ENCODE results near the gene BABAM2.

BABAM2 gene

GRCh38 chr2:28358668-28359201 is 468.2 kb downstream of the BABAM2 start:
- peaks cover 5% of the 10 kb centered on the region for H3K36me3 Mint-ChIP-seq (ENCODE audit: low read depth)
- no peak for ATAC-seq
- no peak for DNase-seq
- no peaks in the 10 kb centered on the region for H3K9me3 Mint-ChIP-seq
- peaks cover 2% of the 10 kb centered on the region for H3K27me3 Mint-ChIP-seq
- H3K4me3 Mint-ChIP-seq, result peak overlapping the region; percentile 70
- peaks cover 73% of the 10 kb centered on the region for H3K4me1 Mint-ChIP-seq
- peak overlapping the region; percentile 95 for H3K27ac Mint-ChIP-seq

GRCh38 chr2:28359222-28360057 is 468.9 kb downstream of the BABAM2 start:
- Mint-ChIP-seq H3K36me3 (ENCODE audit: low read depth) (peaks cover 5% of the 10 kb centered on the region), H3K4me1 (peaks cover 79% of the 10 kb centered on the region), H3K27ac (peak overlapping the region; percentile 95), H3K4me3 (peak overlapping the region; percentile 70), H3K27me3 (peaks cover 2% of the 10 kb centered on the region), H3K9me3 (no peaks in the 10 kb centered on the region)
- peak; percentile 83 for DNase-seq
- ATAC-seq, result peak; percentile 78

- Mint-ChIP-seq H3K36me3 (ENCODE audit: low read depth) (peaks cover 5% of the 10 kb centered on the region), H3K4me1 (peaks cover 83% of the 10 kb centered on the region), H3K9me3 (no peaks in the 10 kb centered on the region), H3K27ac (peak overlapping the region; percentile 95), H3K4me3 (no peak overlapping the region), H3K27me3 (peaks cover 2% of the 10 kb centered on the region)
- DNase-seq (no peak), ATAC-seq (no peak)
Measured at GRCh38 chr2:28360058-28360717, 469.7 kb downstream of the BABAM2 start.

GRCh38 chr2:28360718-28361293 is 470.3 kb downstream of the BABAM2 start:
- Mint-ChIP-seq H3K36me3 (ENCODE audit: low read depth) (peaks cover 5% of the 10 kb centered on the region), H3K27ac (peak overlapping the region; percentile 44), H3K9me3 (no peaks in the 10 kb centered on the region), H3K4me3 (no peak overlapping the region), H3K4me1 (peaks cover 86% of the 10 kb centered on the region), H3K27me3 (peaks cover 2% of the 10 kb centered on the region)
- peak; percentile 56 for DNase-seq
- peak; percentile 11 for ATAC-seq

- Mint-ChIP-seq H3K27me3 (peaks cover 2% of the 10 kb centered on the region), H3K36me3 (ENCODE audit: low read depth) (peaks cover 5% of the 10 kb centered on the region), H3K27ac (no peak overlapping the region), H3K9me3 (no peaks in the 10 kb centered on the region), H3K4me3 (no peak overlapping the region), H3K4me1 (peaks cover 92% of the 10 kb centered on the region)
- no peak for DNase-seq
- ATAC-seq, result no peak
Measured at GRCh38 chr2:28361991-28362710, 471.6 kb downstream of the BABAM2 start.

GRCh38 chr2:28362991-28363521 is 472.5 kb downstream of the BABAM2 start:
- DNase-seq (no peak), ATAC-seq (no peak)
- Mint-ChIP-seq H3K4me3 (no peak overlapping the region), H3K27ac (no peak overlapping the region), H3K36me3 (ENCODE audit: low read depth) (peaks cover 5% of the 10 kb centered on the region), H3K9me3 (no peaks in the 10 kb centered on the region), H3K4me1 (peaks cover 92% of the 10 kb centered on the region), H3K27me3 (peaks cover 2% of the 10 kb centered on the region)

- Mint-ChIP-seq H3K4me1 (peaks cover 85% of the 10 kb centered on the region), H3K9me3 (no peaks in the 10 kb centered on the region), H3K36me3 (ENCODE audit: low read depth) (peaks cover 5% of the 10 kb centered on the region), H3K4me3 (no peak overlapping the region), H3K27me3 (peaks cover 2% of the 10 kb centered on the region), H3K27ac (no peak overlapping the region)
- DNase-seq (no peak), ATAC-seq (no peak)
Measured at GRCh38 chr2:28363686-28364280, 473.3 kb downstream of the BABAM2 start.

- DNase-seq (no peak), ATAC-seq (no peak)
- no peak overlapping the region for H3K27ac Mint-ChIP-seq
- no peak overlapping the region for H3K4me3 Mint-ChIP-seq
- peaks cover 77% of the 10 kb centered on the region for H3K4me1 Mint-ChIP-seq
- no peaks in the 10 kb centered on the region for H3K27me3 Mint-ChIP-seq
- H3K9me3 Mint-ChIP-seq, result no peaks in the 10 kb centered on the region
- no peaks in the 10 kb centered on the region for H3K36me3 Mint-ChIP-seq (ENCODE audit: low read depth)
Measured at GRCh38 chr2:28364610-28365009, 474.1 kb downstream of the BABAM2 start.

GRCh38 chr2:28365158-28365557 is 474.6 kb downstream of the BABAM2 start:
- Mint-ChIP-seq H3K4me1 (peaks cover 71% of the 10 kb centered on the region), H3K4me3 (no peak overlapping the region), H3K27ac (no peak overlapping the region)

GRCh38 chr2:28366149-28366495 is 475.6 kb downstream of the BABAM2 start:
- DNase-seq (no peak), ATAC-seq (no peak)
- H3K27ac Mint-ChIP-seq, result peak overlapping the region; percentile 91
- no peaks in the 10 kb centered on the region for H3K36me3 Mint-ChIP-seq (ENCODE audit: low read depth)
- peaks cover 2% of the 10 kb centered on the region for H3K9me3 Mint-ChIP-seq
- peaks cover 62% of the 10 kb centered on the region for H3K4me1 Mint-ChIP-seq
- peak overlapping the region; percentile 57 for H3K4me3 Mint-ChIP-seq
- no peaks in the 10 kb centered on the region for H3K27me3 Mint-ChIP-seq

More at GRCh38 chr2:28365158-28365557, 474.6 kb downstream of the BABAM2 start:
- Mint-ChIP-seq H3K9me3 (no peaks in the 10 kb centered on the region), H3K27me3 (no peaks in the 10 kb centered on the region), H3K36me3 (ENCODE audit: low read depth) (no peaks in the 10 kb centered on the region)
- DNase-seq (no peak), ATAC-seq (no peak)

GRCh38 chr2:28366496-28367282 is 476.2 kb downstream of the BABAM2 start:
- Mint-ChIP-seq H3K4me3 (peak overlapping the region; percentile 57), H3K36me3 (ENCODE audit: low read depth) (no peaks in the 10 kb centered on the region), H3K27ac (peak overlapping the region; percentile 91), H3K4me1 (peaks cover 57% of the 10 kb centered on the region), H3K27me3 (no peaks in the 10 kb centered on the region), H3K9me3 (peaks cover 3% of the 10 kb centered on the region)
- ATAC-seq (peak; percentile 87), DNase-seq (peak; percentile 54)

GRCh38 chr2:28367667-28368356 is 477.3 kb downstream of the BABAM2 start:
- H3K9me3 Mint-ChIP-seq, result peaks cover 3% of the 10 kb centered on the region
- peaks cover 2% of the 10 kb centered on the region for H3K27me3 Mint-ChIP-seq
- no peaks in the 10 kb centered on the region for H3K36me3 Mint-ChIP-seq (ENCODE audit: low read depth)
- peaks cover 47% of the 10 kb centered on the region for H3K4me1 Mint-ChIP-seq
- no peak for ATAC-seq
- H3K4me3 Mint-ChIP-seq, result no peak overlapping the region
- H3K27ac Mint-ChIP-seq, result no peak overlapping the region
- DNase-seq, result no peak

- ATAC-seq (no peak), DNase-seq (no peak)
- peaks cover 43% of the 10 kb centered on the region for H3K4me1 Mint-ChIP-seq
- no peak overlapping the region for H3K4me3 Mint-ChIP-seq
- no peak overlapping the region for H3K27ac Mint-ChIP-seq
- no peaks in the 10 kb centered on the region for H3K36me3 Mint-ChIP-seq (ENCODE audit: low read depth)
- H3K27me3 Mint-ChIP-seq, result peaks cover 2% of the 10 kb centered on the region
- H3K9me3 Mint-ChIP-seq, result peaks cover 3% of the 10 kb centered on the region
Measured at GRCh38 chr2:28368357-28368798, 477.8 kb downstream of the BABAM2 start.
